ENCODE measurements around the gene PLEKHO1.
A peak's percentile ranks its signal among the peaks of the same experiment; 100 is the strongest.
"Not testable (repeated sequence)": the region's sequence is repeated elsewhere in the genome, so short reads cannot be mapped to it uniquely, and the experiment has no call there.

Gene PLEKHO1

DNA sequence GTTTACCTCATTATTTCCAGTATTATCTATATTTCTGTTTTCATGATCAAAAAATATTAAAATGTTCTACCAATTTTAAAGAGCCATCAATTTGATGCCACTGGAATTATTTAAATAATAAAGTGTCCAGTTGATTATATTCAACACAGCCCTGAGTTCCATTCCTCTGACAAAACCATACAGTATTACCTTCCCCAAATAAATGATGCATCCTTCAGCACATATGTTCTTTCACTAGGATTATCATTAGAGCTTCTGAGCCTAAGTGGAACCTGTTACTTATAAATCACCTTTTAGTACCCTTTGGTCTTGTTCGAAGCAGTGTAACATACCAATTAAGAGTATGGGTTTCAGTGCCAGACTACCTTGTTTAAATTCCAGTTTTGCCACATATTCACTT is 17.3 kb upstream of the PLEKHO1 start:
- H3K9ac ChIP-seq (ENCODE audit: low read depth, low read length): no peak overlapping the region
- no peaks in the 10 kb centered on the region for H3K4me1 ChIP-seq (ENCODE audit: control insufficient read depth, insufficient read depth, low read length)
- no peaks in the 10 kb centered on the region for H3K27me3 ChIP-seq (ENCODE audit: control insufficient read depth, insufficient read depth, low read length)
- no peak overlapping the region for H3K4me3 ChIP-seq (ENCODE audit: low read depth, low read length)
- no peaks in the 10 kb centered on the region for H3K36me3 ChIP-seq (ENCODE audit: control insufficient read depth, insufficient read depth, low read length)
- H3K9me3 ChIP-seq (ENCODE audit: control insufficient read depth, insufficient read depth, low read length): no peaks in the 10 kb centered on the region

DNA sequence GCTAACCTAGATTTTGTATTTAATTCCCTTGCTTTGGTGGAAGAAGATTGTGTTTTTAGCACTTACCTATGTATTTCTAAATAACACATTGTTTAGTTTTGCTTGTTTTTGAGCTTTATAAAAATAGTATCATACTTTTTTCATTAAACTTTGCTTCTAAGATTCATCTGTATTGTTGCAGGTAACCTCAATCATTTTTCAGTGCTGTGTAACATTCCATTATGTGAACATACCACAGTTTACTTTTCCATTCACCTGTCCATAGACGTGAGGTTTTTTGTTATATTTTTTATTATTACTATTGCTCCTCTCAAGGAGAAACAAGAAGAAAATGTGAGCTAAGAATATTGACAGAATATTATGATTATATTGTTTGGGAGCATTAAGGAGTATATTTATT is 15.2 kb upstream of the PLEKHO1 start:
- no peaks in the 10 kb centered on the region for H3K9me3 ChIP-seq (ENCODE audit: control insufficient read depth, insufficient read depth, low read length)
- no peaks in the 10 kb centered on the region for H3K4me1 ChIP-seq (ENCODE audit: control insufficient read depth, insufficient read depth, low read length)

GRCh38 chr1:150135400-150135799 is 14.3 kb upstream of the PLEKHO1 start:
- not testable (repeated sequence) for H3K36me3 ChIP-seq (ENCODE audit: control insufficient read depth, insufficient read depth, low read length); H3K4me3 ChIP-seq (ENCODE audit: low read depth, low read length); H3K4me1 ChIP-seq (ENCODE audit: control insufficient read depth, insufficient read depth, low read length); H3K9me3 ChIP-seq (ENCODE audit: control insufficient read depth, insufficient read depth, low read length); H3K9ac ChIP-seq (ENCODE audit: low read depth, low read length); H3K27me3 ChIP-seq (ENCODE audit: control insufficient read depth, insufficient read depth, low read length)

More for the DNA sequence above, 15.2 kb upstream of the PLEKHO1 start:
- Histone ChIP-seq H3K27me3 (ENCODE audit: control insufficient read depth, insufficient read depth, low read length) (no peaks in the 10 kb centered on the region), H3K4me3 (ENCODE audit: low read depth, low read length) (no peak overlapping the region), H3K9ac (ENCODE audit: low read depth, low read length) (no peak overlapping the region), H3K36me3 (ENCODE audit: control insufficient read depth, insufficient read depth, low read length) (no peaks in the 10 kb centered on the region)

- Histone ChIP-seq H3K36me3 (ENCODE audit: control insufficient read depth, insufficient read depth, low read length) (no peaks in the 10 kb centered on the region), H3K9ac (ENCODE audit: low read depth, low read length) (no peak overlapping the region), H3K4me1 (ENCODE audit: control insufficient read depth, insufficient read depth, low read length) (no peaks in the 10 kb centered on the region), H3K4me3 (ENCODE audit: low read depth, low read length) (no peak overlapping the region), H3K27me3 (ENCODE audit: control insufficient read depth, insufficient read depth, low read length) (no peaks in the 10 kb centered on the region), H3K9me3 (ENCODE audit: control insufficient read depth, insufficient read depth, low read length) (no peaks in the 10 kb centered on the region)
These were observed 11.7 kb upstream of the PLEKHO1 start for GRCh38 chr1:150138044-150138443.

GRCh38 chr1:150141452-150141851 is 8.3 kb upstream of the PLEKHO1 start:
- no peaks in the 10 kb centered on the region for H3K4me1 ChIP-seq (ENCODE audit: control insufficient read depth, insufficient read depth, low read length)
- H3K9ac ChIP-seq (ENCODE audit: low read depth, low read length): no peak overlapping the region
- H3K27me3 ChIP-seq (ENCODE audit: control insufficient read depth, insufficient read depth, low read length): no peaks in the 10 kb centered on the region
- H3K4me3 ChIP-seq (ENCODE audit: low read depth, low read length): no peak overlapping the region
- no peaks in the 10 kb centered on the region for H3K9me3 ChIP-seq (ENCODE audit: control insufficient read depth, insufficient read depth, low read length)
- no peaks in the 10 kb centered on the region for H3K36me3 ChIP-seq (ENCODE audit: control insufficient read depth, insufficient read depth, low read length)

DNA sequence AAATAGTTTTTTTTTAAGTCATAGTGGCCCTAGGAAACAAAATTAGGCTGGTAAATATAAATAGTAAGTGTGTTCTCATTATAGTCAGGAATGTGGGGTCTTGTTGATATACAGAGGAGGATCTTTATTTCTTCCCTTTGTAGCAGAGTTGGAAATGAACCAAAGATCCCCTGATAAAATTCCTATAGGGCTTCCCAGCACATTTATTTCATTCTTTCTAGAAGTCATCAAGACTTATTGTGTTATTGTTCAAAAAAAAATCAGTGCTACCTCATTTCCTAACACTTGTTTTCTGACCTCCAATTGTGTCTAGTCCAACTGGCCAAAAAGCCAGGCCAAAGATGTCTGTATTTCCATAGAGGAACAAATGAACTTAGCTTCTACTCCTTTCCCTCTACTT is 7.6 kb upstream of the PLEKHO1 start:
- Histone ChIP-seq H3K27me3 (ENCODE audit: control insufficient read depth, insufficient read depth, low read length) (peaks cover 2% of the 10 kb centered on the region), H3K9me3 (ENCODE audit: control insufficient read depth, insufficient read depth, low read length) (no peaks in the 10 kb centered on the region), H3K4me3 (ENCODE audit: low read depth, low read length) (no peak overlapping the region), H3K4me1 (ENCODE audit: control insufficient read depth, insufficient read depth, low read length) (no peaks in the 10 kb centered on the region), H3K36me3 (ENCODE audit: control insufficient read depth, insufficient read depth, low read length) (no peaks in the 10 kb centered on the region), H3K9ac (ENCODE audit: low read depth, low read length) (no peak overlapping the region)

DNA sequence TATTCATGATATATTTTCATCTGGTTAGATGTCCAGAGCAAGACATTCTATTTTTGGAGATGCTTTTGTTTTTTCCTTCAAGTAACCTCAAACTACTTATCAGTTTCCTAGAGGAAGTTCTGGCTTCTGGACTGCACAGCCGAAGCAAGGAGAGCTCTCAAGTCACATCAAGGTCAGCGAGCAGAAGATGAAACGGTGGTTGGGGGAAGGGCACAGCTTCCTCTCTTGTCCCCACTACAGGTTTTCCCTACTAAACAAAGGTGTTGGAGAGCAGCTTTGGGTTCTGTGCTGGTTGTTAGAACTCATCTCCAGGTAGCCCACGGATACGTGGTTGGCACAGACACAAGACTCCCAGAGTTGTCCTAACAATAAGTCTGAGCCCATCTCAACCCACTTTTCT is 5.1 kb upstream of the PLEKHO1 start:
- Histone ChIP-seq H3K4me3 (ENCODE audit: low read depth, low read length) (no peak overlapping the region), H3K36me3 (ENCODE audit: control insufficient read depth, insufficient read depth, low read length) (no peaks in the 10 kb centered on the region), H3K9ac (ENCODE audit: low read depth, low read length) (no peak overlapping the region), H3K9me3 (ENCODE audit: control insufficient read depth, insufficient read depth, low read length) (no peaks in the 10 kb centered on the region), H3K4me1 (ENCODE audit: control insufficient read depth, insufficient read depth, low read length) (no peaks in the 10 kb centered on the region), H3K27me3 (ENCODE audit: control insufficient read depth, insufficient read depth, low read length) (peaks cover 20% of the 10 kb centered on the region)

- not testable (repeated sequence) for H3K9ac ChIP-seq (ENCODE audit: low read depth, low read length); H3K4me1 ChIP-seq (ENCODE audit: control insufficient read depth, insufficient read depth, low read length); H3K9me3 ChIP-seq (ENCODE audit: control insufficient read depth, insufficient read depth, low read length); H3K4me3 ChIP-seq (ENCODE audit: low read depth, low read length); H3K36me3 ChIP-seq (ENCODE audit: control insufficient read depth, insufficient read depth, low read length)
- H3K27me3 ChIP-seq (ENCODE audit: control insufficient read depth, insufficient read depth, low read length): peaks cover 24% of the 10 kb centered on the region
These were observed 3.7 kb upstream of the PLEKHO1 start for GRCh38 chr1:150146016-150146415.

DNA sequence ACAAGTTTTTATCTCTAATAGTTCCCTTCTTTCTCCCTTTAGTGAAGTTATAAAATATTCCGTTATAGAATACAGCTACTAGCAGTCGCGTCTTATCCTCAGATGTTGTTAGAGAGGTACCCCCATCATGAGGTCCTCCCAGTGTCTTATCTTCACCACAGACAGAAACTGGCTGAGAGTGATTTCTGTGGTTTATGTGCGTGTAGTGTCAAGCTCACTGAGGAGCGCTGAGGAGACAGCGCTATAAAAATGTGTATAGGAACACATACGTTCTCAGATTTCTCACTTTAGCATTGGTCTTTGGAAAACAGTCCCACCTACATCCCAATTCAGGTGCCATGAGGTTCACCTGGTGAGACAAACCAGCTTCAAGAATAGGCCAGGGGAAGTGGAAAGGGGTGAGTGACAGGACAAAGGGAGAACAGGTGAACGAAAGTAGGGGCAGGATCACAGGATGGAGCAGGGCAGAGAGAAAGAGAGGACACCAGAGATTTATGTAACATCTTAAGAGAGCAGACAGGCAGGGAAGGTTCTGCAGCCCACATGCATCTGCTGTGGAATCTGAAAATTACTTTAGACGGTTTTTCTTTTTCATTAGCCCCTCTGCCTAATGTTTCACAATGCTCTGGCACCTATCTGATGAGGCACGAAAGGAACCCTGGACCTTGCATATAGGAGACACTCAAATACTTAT is 2.7 kb upstream of the PLEKHO1 start:
- Histone ChIP-seq H3K9me3 (ENCODE audit: control insufficient read depth, insufficient read depth, low read length) (no peaks in the 10 kb centered on the region), H3K36me3 (ENCODE audit: control insufficient read depth, insufficient read depth, low read length) (no peaks in the 10 kb centered on the region), H3K27me3 (ENCODE audit: control insufficient read depth, insufficient read depth, low read length) (peaks cover 26% of the 10 kb centered on the region), H3K9ac (ENCODE audit: low read depth, low read length) (no peak overlapping the region), H3K4me3 (ENCODE audit: low read depth, low read length) (no peak overlapping the region), H3K4me1 (ENCODE audit: control insufficient read depth, insufficient read depth, low read length) (peaks cover under 1% of the 10 kb centered on the region)

DNA sequence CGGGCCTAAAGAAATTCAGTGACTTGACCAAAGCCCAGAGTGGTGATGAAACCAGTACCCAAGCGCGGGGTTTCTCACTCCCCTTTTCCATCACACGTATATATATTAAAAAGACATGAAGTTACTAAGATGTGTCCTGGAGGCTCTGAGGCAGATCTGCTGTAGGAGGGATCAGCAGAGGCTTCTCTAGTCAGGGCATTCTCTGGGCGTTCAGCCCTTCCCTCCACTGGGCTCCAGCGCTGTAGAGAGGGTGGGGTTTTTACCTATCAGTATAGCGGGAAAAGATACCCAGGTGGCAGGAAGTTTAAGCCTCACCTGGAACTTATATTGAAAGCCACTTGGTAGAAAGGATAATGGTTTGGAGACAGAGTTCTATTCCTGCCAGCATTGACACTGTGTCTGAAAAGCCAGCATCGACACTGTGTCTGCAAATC is 862 bp upstream of the PLEKHO1 start:
- H3K36me3 ChIP-seq (ENCODE audit: control insufficient read depth, insufficient read depth, low read length): peaks cover 3% of the 10 kb centered on the region
- peaks cover 26% of the 10 kb centered on the region for H3K27me3 ChIP-seq (ENCODE audit: control insufficient read depth, insufficient read depth, low read length)
- peaks cover 3% of the 10 kb centered on the region for H3K4me1 ChIP-seq (ENCODE audit: control insufficient read depth, insufficient read depth, low read length)
- H3K9me3 ChIP-seq (ENCODE audit: control insufficient read depth, insufficient read depth, low read length): no peaks in the 10 kb centered on the region
- no peak overlapping the region for H3K9ac ChIP-seq (ENCODE audit: low read depth, low read length)
- peak overlapping the region; percentile 76 for H3K4me3 ChIP-seq (ENCODE audit: low read depth, low read length)

DNA sequence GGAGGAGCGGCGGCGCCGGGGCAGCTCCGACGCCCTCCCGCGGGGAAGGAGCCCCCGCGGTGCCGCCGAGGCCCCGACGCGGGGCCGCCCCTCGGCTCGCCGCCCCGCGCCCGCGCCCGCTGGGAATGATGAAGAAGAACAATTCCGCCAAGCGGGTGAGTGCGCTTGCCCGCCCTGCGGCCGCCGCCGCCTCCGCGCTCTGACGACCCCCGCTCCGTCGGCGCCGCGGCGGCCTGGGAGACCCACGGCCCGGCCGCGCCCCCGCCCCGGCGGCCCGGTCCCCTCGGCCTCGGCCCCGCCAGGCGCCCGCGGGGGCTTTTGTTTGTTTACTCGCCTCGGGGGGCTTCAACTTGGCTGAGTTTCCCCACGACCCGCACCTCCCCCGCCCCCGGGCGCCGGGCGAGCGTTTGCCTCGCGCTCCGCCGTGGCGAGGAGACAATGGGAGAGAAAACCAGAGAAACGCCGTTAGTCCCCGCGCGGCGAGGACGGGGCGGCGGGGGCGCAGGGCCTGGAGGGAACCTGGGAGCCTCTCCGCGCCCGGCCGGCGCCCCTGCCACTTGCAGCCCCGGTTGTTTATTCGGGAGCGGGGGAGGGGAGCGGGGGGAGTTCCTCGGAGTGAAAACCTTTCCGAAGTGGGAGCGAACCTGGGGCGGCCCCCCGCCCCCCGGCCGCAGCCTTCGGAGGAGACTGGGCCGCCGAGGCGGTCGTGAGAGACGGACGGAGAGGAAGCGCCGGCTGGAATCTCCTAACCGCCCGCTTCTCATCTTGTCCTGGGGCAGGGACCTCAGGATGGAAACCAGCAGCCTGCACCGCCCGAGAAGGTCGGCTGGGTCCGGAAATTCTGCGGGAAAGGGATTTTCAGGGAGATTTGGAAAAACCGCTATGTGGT is 661 bp downstream of the PLEKHO1 start:
- H3K9me3 ChIP-seq (ENCODE audit: control insufficient read depth, insufficient read depth, low read length): no peaks in the 10 kb centered on the region
- peaks cover 3% of the 10 kb centered on the region for H3K4me1 ChIP-seq (ENCODE audit: control insufficient read depth, insufficient read depth, low read length)
- peaks cover 26% of the 10 kb centered on the region for H3K27me3 ChIP-seq (ENCODE audit: control insufficient read depth, insufficient read depth, low read length)
- H3K4me3 ChIP-seq (ENCODE audit: low read depth, low read length): peak overlapping the region; percentile 82
- peak overlapping the region; percentile 47 for H3K9ac ChIP-seq (ENCODE audit: low read depth, low read length)
- H3K36me3 ChIP-seq (ENCODE audit: control insufficient read depth, insufficient read depth, low read length): peaks cover 8% of the 10 kb centered on the region
